RPMI8226 (cell line): ENCODE data around the gene ARHGAP35.
"Not testable (repeated sequence)": the region's sequence is repeated elsewhere in the genome, so short reads cannot be mapped to it uniquely, and the experiment has no call there.

Experiments
- DNase-seq: peaks from one replicate; pipeline ENCODE4 v3.0.0-alpha.2; 2015

ARHGAP35 gene

GRCh38 chr19:46860846-46861690 is at the start of gene ARHGAP35:
TSS of gene ARHGAP35 (plus strand) at chr19:46860997. CDS start at chr19:46918676, 57,679 bp downstream.
- DNase-seq = peak; percentile 84

- DNase-seq = no peak
Measured at GRCh38 chr19:46812977-46813838, 47.6 kb upstream of the ARHGAP35 start.

GRCh38 chr19:46813839-46814358 is 46.9 kb upstream of the ARHGAP35 start:
- no peak for DNase-seq

GRCh38 chr19:46815833-46816627 is 44.8 kb upstream of the ARHGAP35 start:
- DNase-seq = no peak

- peak; percentile 9 for DNase-seq
Measured at GRCh38 chr19:46818812-46819211, 42.0 kb upstream of the ARHGAP35 start.

GRCh38 chr19:46821512-46822409 is 39.0 kb upstream of the ARHGAP35 start:
- no peak for DNase-seq

- DNase-seq = not testable (repeated sequence)
Measured at GRCh38 chr19:46822410-46822787, 38.4 kb upstream of the ARHGAP35 start.

GRCh38 chr19:46823049-46823448 is 37.7 kb upstream of the ARHGAP35 start:
- no peak for DNase-seq

GRCh38 chr19:46824890-46825730 is 35.7 kb upstream of the ARHGAP35 start:
- DNase-seq = no peak

- no peak for DNase-seq
Measured at GRCh38 chr19:46825731-46826055, 35.1 kb upstream of the ARHGAP35 start.

GRCh38 chr19:46828484-46828883 is 32.3 kb upstream of the ARHGAP35 start:
- no peak for DNase-seq

- DNase-seq = no peak
Measured at GRCh38 chr19:46830864-46831263, 29.9 kb upstream of the ARHGAP35 start.

GRCh38 chr19:46834121-46834520 is 26.7 kb upstream of the ARHGAP35 start:
- no peak for DNase-seq

- DNase-seq = no peak
Measured at GRCh38 chr19:46834984-46835383, 25.8 kb upstream of the ARHGAP35 start.

GRCh38 chr19:46838160-46838559 is 22.6 kb upstream of the ARHGAP35 start:
- DNase-seq = no peak

- no peak for DNase-seq
Measured at GRCh38 chr19:46839752-46840497, 20.9 kb upstream of the ARHGAP35 start.

- peak; percentile 52 for DNase-seq
Measured at GRCh38 chr19:46840498-46840942, 20.3 kb upstream of the ARHGAP35 start.

- DNase-seq = no peak
Measured at GRCh38 chr19:46841458-46842083, 19.2 kb upstream of the ARHGAP35 start.

- DNase-seq = no peak
Measured at GRCh38 chr19:46842791-46843190, 18.0 kb upstream of the ARHGAP35 start.
